Keratinocyte (primary cell): Measurements from ENCODE around the gene CDH16. TPM values are rescaled to one million over a fixed set of nuclear protein-coding genes. Genes with fewer than 3 reads are reported as not detected.
"Not testable (repeated sequence)": the region's sequence is repeated elsewhere in the genome, so short reads cannot be mapped to it uniquely, and the experiment has no call there.

Experiments
- DNase-seq: peaks from one replicate; pipeline ENCODE4 v3.0.0-alpha.2; 2011; ENCODE audit warnings: low read depth, missing footprints, low spot score
- FAIRE-seq: peaks from 2 replicates; lab custom pipeline; 2011; peaks lifted over from hg19 to GRCh38; lab: Jason Lieb, UNC
- H2AFZ ChIP-seq: 2 replicates; pipeline ENCODE4 v1.6.0; 2012; ENCODE audit warnings: low read length, control low read depth, inconsistent platforms; ENCODE audit not compliant: control insufficient read depth
- H3K27ac ChIP-seq: 2 replicates; pipeline ENCODE4 v1.5.1; 2011; ENCODE audit warnings: low read length; ENCODE audit not compliant: control insufficient read depth, insufficient read depth
- H3K27me3 ChIP-seq: 3 replicates; pipeline ENCODE4 v1.6.0; 2011; ENCODE audit warnings: low read length; ENCODE audit not compliant: control insufficient read depth, insufficient read depth; ENCODE audit errors: extremely low read depth
- H3K36me3 ChIP-seq, 2 experiments: 2 replicates in 1 of 2; 3 replicates in 1 of 2; pipeline ENCODE4 v1.5.1; 2011; ENCODE audit warnings: low read length in 2 of 2, mild to moderate bottlenecking in 1 of 2; ENCODE audit not compliant: control insufficient read depth in 2 of 2, insufficient read depth in 2 of 2; ENCODE audit errors: extremely low read depth in 1 of 2
- H3K4me1 ChIP-seq: 3 replicates; pipeline ENCODE4 v1.5.1; 2011; ENCODE audit warnings: low read length; ENCODE audit not compliant: control insufficient read depth, insufficient read depth; ENCODE audit errors: extremely low read depth
- H3K4me2 ChIP-seq: 3 replicates; pipeline ENCODE4 v1.6.0; 2011; ENCODE audit warnings: low read depth, low read length; ENCODE audit not compliant: control insufficient read depth, insufficient read depth; ENCODE audit errors: extremely low read depth
- H3K4me3 ChIP-seq, 3 experiments: fragments of 200-600 bp in 1 of 3; sonication (generic) in 1 of 3; 2 replicates in 2 of 3; 3 replicates in 1 of 3; pipeline ENCODE4 v1.5.1; 2011 to 2016; ENCODE audit warnings: low read length in 3 of 3, mild to moderate bottlenecking in 3 of 3, control low read depth in 2 of 3, inconsistent platforms in 1 of 3, low read depth in 1 of 3, mixed read lengths in 1 of 3, mixed run types in 1 of 3, moderate library complexity in 1 of 3; ENCODE audit not compliant: control insufficient read depth in 2 of 3, insufficient read depth in 2 of 3; ENCODE audit errors: extremely low read depth in 1 of 3
- H3K79me2 ChIP-seq: 2 replicates; pipeline ENCODE4 v1.6.0; 2012; ENCODE audit warnings: low read length; ENCODE audit not compliant: control insufficient read depth, insufficient read depth
- H3K9ac ChIP-seq: 3 replicates; pipeline ENCODE4 v1.6.0; 2011; ENCODE audit warnings: low read length; ENCODE audit not compliant: control insufficient read depth, insufficient read depth; ENCODE audit errors: extremely low read depth
- H3K9me1 ChIP-seq: 3 replicates; pipeline ENCODE4 v1.6.0; 2011; ENCODE audit warnings: low read length; ENCODE audit not compliant: control insufficient read depth, insufficient read depth; ENCODE audit errors: extremely low read depth
- H3K9me3 ChIP-seq: 2 replicates; pipeline ENCODE4 v1.5.1; 2012; ENCODE audit warnings: low read depth, low read length; ENCODE audit not compliant: control insufficient read depth
- H4K20me1 ChIP-seq: 3 replicates; pipeline ENCODE4 v1.6.0; 2011; ENCODE audit warnings: low read length; ENCODE audit not compliant: control insufficient read depth, insufficient read depth; ENCODE audit errors: extremely low read depth
- CTCF ChIP-seq, 3 experiments: IDR thresholded peaks in 1 of 3; conservative IDR thresholded peaks in 1 of 3; optimal IDR thresholded peaks in 1 of 3; 2 replicates in 2 of 3; 3 replicates in 1 of 3; pipeline versions ENCODE3 to v1.5.1; 2011; ENCODE audit warnings: low read length in 3 of 3, mild to moderate bottlenecking in 3 of 3, moderate library complexity in 2 of 3, control low read depth in 1 of 3, inconsistent platforms in 1 of 3; ENCODE audit not compliant: insufficient read depth in 2 of 3; ENCODE audit errors: extremely low read depth in 1 of 3
- EZH2 ChIP-seq: IDR thresholded peaks from one replicate; pipeline ENCODE4 v1.6.1; 2012; ENCODE audit warnings: inconsistent platforms, mild to moderate bottlenecking, low read length, moderate library complexity
- dilution Hi-C: fragments of 300-500 bp; cut with MboI; formaldehyde crosslinking; loops from one replicate; pipeline ENCODE4 v1.7.0; 2020; ENCODE audit warnings: low sequenced_read_pairs; ENCODE audit not compliant: extremely low pct_ligation_motif_present
- polyA plus RNA-seq, 5 experiments: library from polyadenylated mRNA; depleted of rRNA in 3 of 5; stranded (reverse) in 3 of 5; stranded (forward) in 1 of 5; unstranded in 1 of 5; fragments of >200 nt; gene quantifications; 1 replicate in 1 of 5; 2 replicates in 3 of 5; 3 replicates in 1 of 5; pipeline versions ENCODE4 v1.2.1 to v1.2.3, GENCODE V29; 2011 to 2012; ENCODE audit warnings: missing spikeins in 2 of 5, low read depth in 1 of 5, low replicate concordance in 1 of 5

CDH16 gene
- polyA plus RNA-seq, 1 donor (not counting 4 experiments of a cell fraction or from before 2014, with no cell fraction given): 0.45 TPM

DNA sequence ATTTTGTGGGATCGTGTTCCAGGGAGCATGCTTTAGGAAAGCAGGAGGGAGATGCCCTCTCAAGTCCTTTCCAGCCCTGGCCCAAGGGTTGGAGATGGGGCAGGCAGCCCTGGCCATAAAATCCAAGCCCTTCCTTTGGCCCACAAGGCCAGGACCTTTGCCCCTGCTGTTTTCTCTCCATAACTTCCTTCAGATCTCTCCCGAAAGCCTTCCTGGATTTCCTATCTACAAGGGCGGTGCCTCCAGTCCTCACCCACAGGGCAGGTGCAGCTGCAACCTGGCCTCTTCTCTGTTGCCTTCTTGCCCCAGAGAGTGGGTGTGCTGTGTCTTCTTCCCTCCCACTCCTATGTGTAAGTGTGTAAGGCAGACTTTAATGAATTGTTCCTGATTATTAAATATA is 46.8 kb downstream of the CDH16 start:
- Histone ChIP-seq H4K20me1 (no peaks in the 10 kb centered on the region), H3K9me1 (no peaks in the 10 kb centered on the region), H2AFZ (no peak overlapping the region), H3K79me2 (no peaks in the 10 kb centered on the region), H3K4me3 (no peak overlapping the region), H3K4me2 (no peak overlapping the region), H3K36me3 (no peaks in the 10 kb centered on the region), H3K9me3 (no peaks in the 10 kb centered on the region), H3K27me3 (no peaks in the 10 kb centered on the region), H3K27ac (no peak overlapping the region), H3K4me1 (peaks cover 8% of the 10 kb centered on the region), H3K9ac (no peak overlapping the region)
- TF ChIP-seq EZH2: no peak
- no peak for FAIRE-seq
- dilution Hi-C loops: no loop called here
- DNase-seq: no peak

- H3K27me3 ChIP-seq, H3K36me3 ChIP-seq, H3K4me2 ChIP-seq, H4K20me1 ChIP-seq, H3K4me3 ChIP-seq, FAIRE-seq, H2AFZ ChIP-seq, H3K79me2 ChIP-seq, DNase-seq, dilution Hi-C loops, H3K9me3 ChIP-seq, H3K27ac ChIP-seq, H3K9ac ChIP-seq, H3K4me1 ChIP-seq, H3K9me1 ChIP-seq: not testable (repeated sequence)
Measured at GRCh38 chr16:66871363-66871762, 47.3 kb downstream of the CDH16 start.

DNA sequence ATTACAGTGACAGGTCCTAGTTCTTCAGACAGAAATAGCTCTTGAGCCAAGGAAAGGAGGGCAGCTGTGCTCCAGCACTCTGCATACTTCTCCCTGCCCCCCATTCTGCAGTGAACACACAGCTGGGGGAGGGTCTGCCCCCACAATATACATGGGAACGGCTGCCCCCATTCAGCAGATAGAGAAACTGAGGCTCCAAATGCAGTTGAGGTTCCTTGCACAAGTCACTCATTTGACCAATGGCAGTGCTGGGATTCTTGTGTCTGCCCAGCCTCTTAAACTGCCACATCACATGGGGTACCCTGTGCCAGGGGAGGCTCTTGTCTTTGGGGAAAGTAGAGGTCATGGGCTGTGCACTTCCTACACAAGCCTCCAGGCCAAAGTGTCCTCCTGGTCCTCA is 49.3 kb downstream of the CDH16 start:
- no peaks in the 10 kb centered on the region for H4K20me1 ChIP-seq
- FAIRE-seq: no peak
- dilution Hi-C loops: no loop called here

More for the DNA sequence above, 49.3 kb downstream of the CDH16 start:
- Histone ChIP-seq H3K9me1 (no peaks in the 10 kb centered on the region), H3K4me3 (no peak overlapping the region), H3K9ac (no peak overlapping the region), H3K79me2 (no peaks in the 10 kb centered on the region), H3K27me3 (no peaks in the 10 kb centered on the region), H3K36me3 (no peaks in the 10 kb centered on the region), H3K9me3 (no peaks in the 10 kb centered on the region), H3K27ac (no peak overlapping the region), H3K4me2 (no peak overlapping the region), H2AFZ (no peak overlapping the region), H3K4me1 (peaks cover 8% of the 10 kb centered on the region)
- TF ChIP-seq EZH2 (no peak), CTCF (optimal IDR thresholded peaks at IDR 0.05 in 1 of 3, IDR thresholded peaks at IDR 0.05 in 1 of 3, conservative IDR thresholded peaks at IDR 0.05 in 1 of 3; ENCODE audit: extremely low read depth in 1 of 3, insufficient read depth in 2 of 3, low read length in 3 of 3) (no peak)
- DNase-seq: no peak
